ENCODE data around the gene NKD2.

- TF ChIP-seq CTCF (IDR thresholded peaks at IDR 0.05): no peak
- no peak for TF ChIP-seq ZFX (IDR thresholded peaks at IDR 0.05; ENCODE audit: borderline replicate concordance)
Observed at GRCh38 chr5:1057485-1058082, 49.0 kb downstream of the NKD2 start.
